Peyer's patch (tissue), 4 donors: ENCODE results near the gene ENPP7.

ENCODE experiments used
- POLR2A ChIP-seq, 2 donors: fragments of 450-650 bp; IDR thresholded peaks; one replicate each; pipeline ENCODE4 v1.5.1; 2017; ENCODE audit warnings: antibody characterized with exemption in 2 of 2, mild to moderate bottlenecking in 2 of 2, moderate library complexity in 2 of 2
- TF ChIP-seq, protein P1 (sequence below), 6 experiments: fragments of 450-650 bp in 4 of 6; fragments of 200-600 bp in 2 of 6; sonication (generic) in 1 of 6; IDR thresholded peaks; one replicate each; pipeline ENCODE4 v1.5.1; 2017 to 2019; ENCODE audit warnings: antibody characterized with exemption in 6 of 6, mild to moderate bottlenecking in 3 of 6, moderate library complexity in 1 of 6

DNA sequence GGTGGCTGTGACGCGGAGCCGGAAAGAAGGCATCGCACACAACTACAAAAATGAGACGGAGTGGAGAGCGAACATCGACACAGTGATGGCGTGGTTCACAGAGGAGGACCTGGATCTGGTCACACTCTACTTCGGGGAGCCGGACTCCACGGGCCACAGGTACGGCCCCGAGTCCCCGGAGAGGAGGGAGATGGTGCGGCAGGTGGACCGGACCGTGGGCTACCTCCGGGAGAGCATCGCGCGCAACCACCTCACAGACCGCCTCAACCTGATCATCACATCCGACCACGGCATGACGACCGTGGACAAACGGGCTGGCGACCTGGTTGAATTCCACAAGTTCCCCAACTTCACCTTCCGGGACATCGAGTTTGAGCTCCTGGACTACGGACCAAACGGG is 4.4 kb downstream of the ENPP7 start:
- TF ChIP-seq POLR2A (IDR thresholded peaks at IDR 0.05), result no peak
- TF ChIP-seq, protein P1, sequence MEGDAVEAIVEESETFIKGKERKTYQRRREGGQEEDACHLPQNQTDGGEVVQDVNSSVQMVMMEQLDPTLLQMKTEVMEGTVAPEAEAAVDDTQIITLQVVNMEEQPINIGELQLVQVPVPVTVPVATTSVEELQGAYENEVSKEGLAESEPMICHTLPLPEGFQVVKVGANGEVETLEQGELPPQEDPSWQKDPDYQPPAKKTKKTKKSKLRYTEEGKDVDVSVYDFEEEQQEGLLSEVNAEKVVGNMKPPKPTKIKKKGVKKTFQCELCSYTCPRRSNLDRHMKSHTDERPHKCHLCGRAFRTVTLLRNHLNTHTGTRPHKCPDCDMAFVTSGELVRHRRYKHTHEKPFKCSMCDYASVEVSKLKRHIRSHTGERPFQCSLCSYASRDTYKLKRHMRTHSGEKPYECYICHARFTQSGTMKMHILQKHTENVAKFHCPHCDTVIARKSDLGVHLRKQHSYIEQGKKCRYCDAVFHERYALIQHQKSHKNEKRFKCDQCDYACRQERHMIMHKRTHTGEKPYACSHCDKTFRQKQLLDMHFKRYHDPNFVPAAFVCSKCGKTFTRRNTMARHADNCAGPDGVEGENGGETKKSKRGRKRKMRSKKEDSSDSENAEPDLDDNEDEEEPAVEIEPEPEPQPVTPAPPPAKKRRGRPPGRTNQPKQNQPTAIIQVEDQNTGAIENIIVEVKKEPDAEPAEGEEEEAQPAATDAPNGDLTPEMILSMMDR (IDR thresholded peaks at IDR 0.05), result no peak
